HG03135 (cell line): ENCODE data around the gene POLL.
"Not testable (repeated sequence)": the region's sequence is repeated elsewhere in the genome, so short reads cannot be mapped to it uniquely, and the experiment has no call there.

Experiments
- ATAC-seq: cut with Tn5 transposase; IDR thresholded peaks from one replicate; pipeline ENCODE4 v1.9.1; 2021; ENCODE audit warnings: mild to moderate bottlenecking, moderate library complexity; ENCODE audit not compliant: unreplicated experiment

POLL gene

DNA sequence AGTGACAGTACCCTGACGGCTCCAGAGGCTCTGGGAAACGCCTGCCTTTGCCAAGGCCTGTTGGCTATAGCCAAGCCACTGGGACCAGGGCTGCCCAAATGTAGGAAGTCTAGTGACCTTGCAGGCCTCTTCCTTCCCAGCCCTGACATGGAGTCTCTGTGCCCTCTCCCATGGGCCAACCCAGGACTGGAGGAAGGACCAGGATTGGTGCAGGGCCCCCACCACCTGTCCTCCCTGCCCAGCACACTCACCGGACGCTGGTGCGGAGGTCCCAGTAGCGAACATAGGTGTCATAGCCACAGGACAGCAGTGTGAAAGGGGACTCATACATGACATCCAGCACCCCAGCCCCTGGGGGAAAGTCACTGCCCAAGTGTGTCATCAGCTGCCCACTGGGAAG is 24.0 kb upstream of the POLL start:
- no peak for ATAC-seq

DNA sequence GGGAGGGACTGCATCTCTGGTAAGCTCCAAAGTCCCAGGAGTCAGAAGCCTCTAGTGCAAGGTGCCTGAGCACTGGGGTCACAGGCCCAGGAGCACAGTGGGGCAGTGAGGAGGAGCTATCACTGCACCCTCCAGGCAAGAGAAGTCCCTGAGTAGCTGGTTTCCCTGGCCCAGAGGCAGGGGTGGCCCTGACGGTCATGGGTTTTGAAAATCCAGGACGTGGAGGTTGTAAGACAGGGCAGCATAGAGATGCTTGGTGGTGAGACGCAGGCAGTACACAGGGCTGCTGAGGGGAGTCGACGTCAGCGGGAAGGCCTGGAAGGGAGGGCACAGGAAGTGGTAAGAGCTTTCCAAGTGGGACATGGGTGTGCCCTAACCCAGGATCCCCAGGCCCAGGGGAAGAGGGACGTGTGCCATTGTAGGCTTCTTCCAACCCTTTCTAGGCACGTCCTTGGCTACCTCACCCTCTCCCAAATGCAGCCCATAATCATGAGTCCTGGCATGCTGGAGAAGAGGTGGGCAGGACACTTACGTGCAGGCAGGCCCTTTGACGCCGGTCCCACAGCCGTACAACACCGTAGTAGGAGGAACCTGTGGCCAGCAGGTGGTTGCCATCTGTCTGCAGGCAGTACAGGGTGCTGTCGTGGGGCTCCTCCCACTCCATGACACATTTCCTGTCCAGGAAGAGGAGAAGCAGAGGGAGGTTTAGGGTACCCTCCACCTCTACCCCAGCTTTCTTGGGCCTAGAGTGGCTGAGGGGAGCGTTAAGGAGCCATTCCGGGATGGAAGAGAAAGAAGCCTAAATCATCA is 23.2 kb upstream of the POLL start:
- ATAC-seq = no peak

DNA sequence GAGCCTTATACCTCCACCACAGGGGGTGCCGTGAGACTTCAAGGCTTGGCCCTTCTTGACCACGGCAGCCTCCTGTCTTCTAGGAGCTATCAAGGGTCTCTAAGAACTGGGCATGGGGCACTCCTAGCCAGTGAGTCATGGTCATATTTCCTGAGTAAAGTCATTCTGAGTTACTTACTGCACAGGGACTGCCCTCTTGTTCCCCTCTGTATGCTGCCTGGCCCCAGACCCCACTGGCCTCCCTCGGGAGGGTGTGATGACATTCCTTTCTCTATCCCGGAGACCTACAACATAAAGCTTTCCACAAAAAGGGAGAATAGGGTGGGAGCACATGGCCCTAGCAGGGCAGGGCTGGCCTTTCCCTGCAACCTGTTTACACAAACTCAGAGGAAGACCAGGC is 21.4 kb upstream of the POLL start:
- ATAC-seq = no peak

DNA sequence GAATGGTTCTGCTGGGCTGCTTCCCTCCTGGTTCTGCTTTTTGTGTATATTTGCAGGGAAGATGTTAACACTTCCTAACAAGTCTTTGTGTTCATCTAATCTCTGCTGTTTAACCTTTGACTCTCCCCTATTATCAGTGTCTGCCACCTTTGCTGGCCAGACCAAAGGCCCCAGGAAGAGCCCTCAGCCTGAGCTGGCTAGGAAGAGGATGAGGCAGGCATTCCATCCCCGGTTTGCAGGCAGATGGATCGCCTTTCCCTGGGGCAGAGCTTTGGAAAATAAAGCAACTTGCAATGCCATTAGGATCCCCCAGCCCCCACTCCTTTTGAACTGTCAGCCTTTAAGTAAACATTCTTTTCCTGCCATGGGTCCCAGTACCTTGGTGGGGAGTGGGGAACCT is 19.1 kb upstream of the POLL start:
- ATAC-seq = no peak

DNA sequence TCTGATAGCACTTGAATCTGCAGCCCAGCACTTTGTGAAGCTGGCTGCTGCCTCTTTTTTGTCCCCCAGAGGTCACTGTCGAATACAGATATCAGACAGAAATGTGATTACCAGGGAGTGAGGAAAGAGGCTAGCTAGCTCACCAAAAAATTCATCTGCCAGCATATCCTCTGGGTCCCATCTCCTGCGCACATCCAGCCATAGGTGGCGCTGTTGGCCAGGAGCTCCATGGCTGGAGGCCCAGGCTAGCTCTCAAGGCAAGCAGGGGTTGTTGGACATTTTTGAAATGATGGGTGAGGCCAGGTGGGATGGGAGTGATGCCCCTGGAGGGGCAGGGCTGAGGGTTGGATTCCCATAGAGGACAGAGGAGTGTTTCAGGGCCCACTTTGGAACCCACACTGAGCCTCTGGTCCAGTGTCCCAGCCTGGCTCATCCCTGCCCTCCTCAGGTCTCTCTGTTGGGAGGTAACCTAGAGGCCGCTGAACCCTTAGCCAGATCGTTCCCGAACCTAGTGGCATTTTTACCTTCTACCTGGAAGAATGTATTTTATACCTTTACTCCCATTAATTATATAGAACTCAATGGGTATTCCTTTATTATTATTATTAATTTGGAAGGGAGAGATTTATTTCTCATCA is 14.8 kb upstream of the POLL start:
- no peak for ATAC-seq

DNA sequence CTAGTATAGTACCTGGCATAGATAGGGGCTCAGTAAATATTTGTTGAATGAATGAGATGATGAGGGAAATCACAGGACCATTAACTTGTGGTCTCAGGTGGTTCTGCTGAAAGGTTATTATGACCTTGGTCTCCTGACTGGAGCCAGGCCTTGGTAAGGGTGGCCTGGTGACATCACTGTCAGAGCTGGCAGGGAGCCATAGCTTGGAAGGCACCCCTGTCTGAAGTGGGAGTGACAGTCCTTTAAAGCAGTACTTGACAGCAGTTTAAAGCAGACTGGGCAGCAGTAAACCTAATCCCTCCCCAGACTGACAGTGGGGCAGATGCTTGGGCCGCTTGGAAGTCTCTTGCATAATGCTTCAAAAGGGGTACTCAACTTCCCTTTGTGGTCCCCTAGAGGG is 13.5 kb upstream of the POLL start:
- ATAC-seq = no peak

DNA sequence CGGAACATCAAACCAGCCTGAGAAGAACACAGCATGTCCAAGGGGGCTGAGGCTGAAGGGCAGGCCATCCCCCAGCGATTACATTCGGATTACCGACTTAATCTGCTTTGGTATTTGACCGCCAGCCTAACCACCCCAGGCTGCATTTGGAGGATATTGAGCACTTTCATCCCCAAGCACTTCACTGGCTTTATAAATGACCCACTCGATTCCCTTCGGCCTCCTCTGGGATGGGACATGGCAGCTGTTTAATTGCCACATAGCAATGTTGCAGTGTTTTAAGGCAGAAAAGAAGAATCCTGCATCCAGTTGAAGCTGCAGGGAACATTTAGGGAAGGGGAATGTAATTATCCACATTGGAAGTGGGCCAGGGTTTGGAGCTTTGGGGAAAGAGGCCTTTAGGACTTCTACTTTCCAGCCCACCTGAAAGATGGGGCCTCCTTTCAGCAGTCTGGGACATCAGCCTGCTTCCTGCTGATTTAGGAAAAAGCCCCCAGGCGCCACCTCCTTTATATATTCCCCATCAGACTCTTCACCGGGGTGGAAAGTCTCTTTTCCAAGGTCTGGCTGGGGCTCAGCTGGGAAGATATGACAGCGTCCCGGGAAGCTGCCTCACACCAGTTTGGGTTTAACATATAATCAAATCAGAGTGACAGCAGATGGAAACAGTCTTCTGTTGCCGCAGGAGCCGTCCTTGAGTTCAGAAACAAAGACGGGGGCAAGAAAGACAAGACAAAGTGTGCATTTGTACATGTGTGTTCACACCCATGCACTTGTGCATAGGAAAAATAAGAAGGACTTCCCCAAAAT is 9.2 kb upstream of the POLL start:
- ATAC-seq = no peak

DNA sequence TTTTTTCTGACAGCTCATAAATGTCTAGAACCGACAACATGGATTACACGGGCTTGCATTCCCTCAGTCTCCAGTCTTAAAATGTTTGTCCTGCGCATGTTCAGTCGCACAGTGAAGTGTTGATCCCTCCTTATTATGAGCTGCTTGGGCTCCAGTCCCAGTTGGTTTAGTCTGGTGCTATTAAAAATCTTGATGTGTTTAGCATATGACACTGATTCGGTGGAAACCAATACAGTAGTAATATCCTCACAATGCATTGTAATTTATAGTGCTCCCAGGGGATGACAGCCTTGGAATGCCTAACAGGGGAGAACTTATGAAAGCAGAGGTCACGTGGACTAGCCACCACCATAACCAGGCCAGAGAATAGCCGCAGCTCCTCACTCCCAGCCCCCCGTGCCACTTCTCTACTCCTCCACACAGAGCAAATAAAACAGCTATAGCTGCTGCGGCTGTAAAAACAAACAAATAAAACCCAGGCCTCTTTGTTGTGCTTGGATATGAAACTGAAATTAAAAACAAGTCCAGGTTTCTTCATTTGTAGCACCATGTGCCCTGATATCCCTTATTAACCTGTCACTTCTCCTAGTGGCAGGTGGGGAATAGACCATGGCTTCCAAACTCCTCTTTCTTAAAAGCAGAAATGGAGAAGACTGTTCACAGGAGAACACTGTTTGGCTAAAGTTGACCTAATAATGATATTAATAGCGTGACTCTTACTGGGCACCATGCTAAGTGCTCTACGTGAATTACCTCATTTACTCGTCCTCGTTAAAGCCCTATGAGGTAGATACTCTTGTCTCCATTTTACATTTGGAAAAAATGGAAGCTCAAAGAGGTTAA is 7.8 kb upstream of the POLL start:
- ATAC-seq = no peak

DNA sequence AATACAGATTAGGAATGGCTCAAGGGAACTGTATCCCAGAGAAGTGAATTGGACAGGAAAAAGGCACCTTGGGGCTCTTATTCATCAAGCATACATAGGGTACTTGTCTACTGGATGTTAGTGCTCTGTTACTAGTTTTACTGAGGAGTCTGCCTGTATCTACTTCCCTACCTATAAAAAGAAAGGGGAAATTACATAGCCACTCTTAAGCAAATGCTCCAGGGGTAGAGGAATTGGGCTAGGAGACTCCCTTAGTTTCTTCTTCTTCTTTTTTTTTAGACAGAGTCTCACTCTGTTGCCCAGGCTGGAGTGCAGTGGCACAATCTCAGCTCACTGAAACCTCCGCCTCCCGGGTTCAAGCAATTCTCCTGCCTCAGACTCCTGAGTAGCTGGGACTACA is 5.3 kb upstream of the POLL start:
- ATAC-seq = not testable (repeated sequence)

DNA sequence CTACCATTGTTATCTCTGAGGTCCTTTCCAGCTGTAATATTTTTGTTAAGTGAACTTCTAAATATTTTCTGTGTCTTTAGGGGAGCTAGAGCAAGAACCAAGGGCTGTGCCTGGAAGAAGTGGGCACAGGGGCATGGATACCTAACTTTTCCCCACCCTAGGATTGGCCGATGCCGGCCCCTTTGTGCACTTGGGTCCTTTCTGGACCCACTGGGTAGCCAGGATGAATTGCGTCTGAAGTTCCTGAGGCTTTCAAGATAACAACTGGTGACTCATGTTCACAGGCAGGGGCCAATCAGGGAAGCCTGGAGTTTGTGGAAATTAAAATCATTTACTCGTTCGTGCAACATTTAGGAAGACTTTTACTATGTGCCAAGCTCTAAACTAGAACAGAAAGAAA is 822 bp upstream of the POLL start:
- no peak for ATAC-seq

DNA sequence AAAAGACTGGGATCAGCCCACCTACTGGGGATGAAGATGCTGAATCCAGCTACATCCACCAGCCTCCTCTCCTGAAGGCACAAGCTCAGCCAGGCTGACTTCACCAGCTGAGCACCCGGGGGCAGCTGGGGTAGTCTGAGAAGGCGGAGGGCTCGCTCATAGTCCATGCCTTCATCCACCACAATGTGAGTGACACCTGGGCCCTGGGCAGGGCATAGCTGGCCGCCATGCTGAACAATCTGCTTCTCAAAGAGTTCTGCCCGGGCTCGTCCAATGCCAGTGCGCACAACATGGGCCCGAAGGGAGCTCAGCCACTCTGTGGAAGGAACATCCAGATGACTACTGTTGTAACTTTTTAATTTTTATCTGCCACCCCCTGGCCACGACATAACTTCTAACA is 2.2 kb downstream of the POLL start:
- no peak for ATAC-seq

DNA sequence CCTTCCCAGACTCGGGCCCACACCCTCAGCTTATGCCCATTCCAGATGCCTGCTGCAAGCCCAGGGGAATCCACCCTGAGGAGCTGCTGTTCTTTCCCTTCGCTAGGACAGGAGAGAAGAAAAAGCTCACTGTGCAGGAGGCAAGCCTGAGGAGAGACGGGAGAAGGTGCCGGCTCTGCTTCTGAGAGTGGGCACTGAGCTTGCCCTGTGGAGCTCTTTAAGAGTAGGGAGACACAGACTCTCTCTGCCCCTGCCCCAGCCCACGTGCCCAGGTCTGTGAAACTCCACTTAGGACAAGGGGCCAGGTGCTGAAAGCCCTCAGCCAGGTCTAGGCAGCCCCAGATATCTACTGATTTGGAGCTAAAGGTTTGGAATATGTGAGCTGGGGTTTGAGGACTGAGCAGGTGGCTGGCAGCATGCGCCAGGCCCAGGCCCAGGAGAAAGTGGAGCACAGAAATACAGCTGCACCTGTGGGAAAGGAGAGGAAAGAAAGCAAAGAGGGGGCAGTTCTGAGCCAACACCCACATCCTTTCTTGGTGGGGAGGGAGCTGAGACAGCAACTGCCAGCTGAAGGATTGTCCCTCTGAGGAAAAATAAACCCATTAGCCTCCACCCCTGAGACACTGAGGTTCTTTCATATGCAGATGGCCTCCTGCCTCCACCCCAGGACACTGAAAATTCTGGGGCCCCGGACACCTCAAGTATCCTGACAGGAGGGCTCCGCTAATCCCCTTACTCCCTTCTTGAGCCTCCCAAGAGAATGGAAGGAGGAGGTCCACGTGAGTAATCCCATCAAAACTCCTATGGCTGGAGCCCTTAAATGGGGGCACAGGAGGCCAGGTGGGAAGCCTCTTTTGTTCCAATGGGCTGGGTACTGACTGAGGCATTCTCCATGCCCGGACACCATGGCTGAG is 7.3 kb downstream of the POLL start:
- ATAC-seq = no peak

DNA sequence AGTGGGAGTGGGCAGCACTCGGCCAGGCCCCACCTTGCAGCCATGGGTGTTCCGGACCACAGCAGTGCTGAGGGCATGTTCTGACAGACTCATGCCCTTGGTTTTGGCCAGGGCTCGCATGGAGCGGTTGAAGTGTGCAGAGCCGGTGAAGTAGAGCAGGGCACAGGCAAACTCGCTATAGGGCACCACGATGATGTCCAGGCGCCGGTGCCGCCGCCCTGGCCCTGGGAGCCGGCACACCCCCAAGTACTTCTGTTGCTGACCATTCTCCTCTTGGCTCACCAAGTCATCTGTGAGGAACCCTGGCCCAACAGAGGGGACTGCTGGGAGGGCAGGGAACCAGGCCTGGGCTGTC is 8.6 kb downstream of the POLL start:
- no peak for ATAC-seq

DNA sequence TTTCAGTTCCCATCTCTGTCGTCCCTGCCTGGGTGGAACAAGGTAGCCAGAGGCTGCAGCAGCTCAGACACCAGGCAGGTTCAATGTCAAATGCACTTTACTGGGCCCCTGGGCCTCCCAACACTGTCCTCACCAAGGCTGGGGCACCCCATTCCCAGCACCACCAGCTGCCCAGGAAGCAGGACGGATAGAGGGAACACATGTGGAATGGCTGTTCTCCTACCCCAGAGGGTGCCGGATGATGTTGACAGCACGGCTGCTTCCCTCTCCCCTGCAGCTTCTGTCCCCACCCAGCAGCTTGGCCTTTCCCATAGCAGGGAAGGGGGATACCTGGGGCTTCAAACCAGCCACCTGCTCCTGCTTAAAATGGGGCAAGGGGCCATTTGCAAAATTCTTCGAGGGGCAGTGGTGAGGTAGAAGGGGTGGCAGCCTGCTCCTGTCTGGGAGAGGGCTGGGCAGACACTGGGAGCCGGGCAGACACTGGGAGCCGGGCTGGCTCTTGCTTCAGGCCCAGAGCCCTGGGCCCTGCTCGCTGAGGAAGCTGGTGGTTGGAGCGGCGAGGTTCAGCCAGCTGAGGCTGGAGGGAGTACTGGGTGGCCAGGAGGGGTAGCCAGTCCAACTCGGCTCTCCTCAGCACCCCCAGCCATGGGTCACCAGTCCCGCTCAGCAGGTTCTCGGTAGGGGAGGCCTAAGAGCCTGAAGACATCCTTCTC is 9.1 kb downstream of the POLL start:
- no peak for ATAC-seq

DNA sequence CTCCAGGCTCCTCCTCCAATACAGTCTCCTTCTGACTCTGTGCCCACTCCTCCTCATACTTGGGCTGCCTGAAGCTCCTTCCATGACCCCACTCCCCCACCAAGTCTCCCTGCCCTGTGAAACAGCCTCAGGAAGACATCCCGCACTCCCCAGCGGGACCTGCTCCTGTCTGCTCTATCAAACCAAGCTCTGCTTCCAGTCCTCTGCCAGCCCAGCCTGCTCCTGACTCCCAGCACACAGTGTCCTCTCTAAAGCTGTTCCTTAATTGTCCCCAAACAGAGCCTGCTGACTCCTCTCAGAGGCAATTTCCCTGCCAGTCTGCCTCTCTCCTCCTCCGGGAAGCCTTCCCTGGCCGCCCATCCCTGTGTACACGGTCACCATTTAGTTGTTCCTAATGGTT is 9.9 kb downstream of the POLL start:
- no peak for ATAC-seq

DNA sequence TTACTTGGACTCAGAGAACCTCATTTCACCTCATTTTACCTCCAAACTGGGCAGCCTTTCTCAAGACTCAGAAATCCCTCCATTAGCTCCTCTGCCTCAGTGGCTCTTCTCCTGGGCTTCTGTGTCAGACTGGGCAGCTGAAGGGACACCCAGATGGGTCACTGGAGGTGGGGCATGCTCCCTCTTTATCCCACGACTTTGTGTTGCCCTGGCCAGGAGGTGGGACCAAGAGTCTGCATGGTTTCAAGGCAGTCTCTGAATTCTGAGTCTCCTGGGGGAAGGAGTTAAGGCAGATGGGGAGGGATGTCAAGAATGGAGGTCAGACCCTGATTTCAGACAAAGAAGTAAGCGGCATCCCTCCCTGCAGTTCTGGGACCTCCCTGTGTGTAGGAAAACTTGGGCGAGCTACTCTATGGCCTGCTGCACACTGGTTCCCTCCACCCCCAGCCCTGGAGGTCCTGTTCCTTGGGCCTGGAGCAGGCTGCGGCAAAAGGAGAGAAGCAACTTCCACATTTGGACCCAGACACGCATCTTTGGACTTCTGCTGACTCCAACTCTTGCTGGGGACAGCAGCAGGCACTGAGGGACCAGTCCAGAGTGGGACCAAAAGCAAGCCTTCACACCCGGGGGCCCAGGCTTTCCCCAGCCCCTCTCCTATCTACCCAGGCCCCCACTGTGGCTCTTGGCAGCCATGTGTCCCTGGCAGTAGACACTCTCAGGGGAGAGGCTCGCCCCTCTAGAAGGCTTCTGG is 10.8 kb downstream of the POLL start:
- no peak for ATAC-seq

DNA sequence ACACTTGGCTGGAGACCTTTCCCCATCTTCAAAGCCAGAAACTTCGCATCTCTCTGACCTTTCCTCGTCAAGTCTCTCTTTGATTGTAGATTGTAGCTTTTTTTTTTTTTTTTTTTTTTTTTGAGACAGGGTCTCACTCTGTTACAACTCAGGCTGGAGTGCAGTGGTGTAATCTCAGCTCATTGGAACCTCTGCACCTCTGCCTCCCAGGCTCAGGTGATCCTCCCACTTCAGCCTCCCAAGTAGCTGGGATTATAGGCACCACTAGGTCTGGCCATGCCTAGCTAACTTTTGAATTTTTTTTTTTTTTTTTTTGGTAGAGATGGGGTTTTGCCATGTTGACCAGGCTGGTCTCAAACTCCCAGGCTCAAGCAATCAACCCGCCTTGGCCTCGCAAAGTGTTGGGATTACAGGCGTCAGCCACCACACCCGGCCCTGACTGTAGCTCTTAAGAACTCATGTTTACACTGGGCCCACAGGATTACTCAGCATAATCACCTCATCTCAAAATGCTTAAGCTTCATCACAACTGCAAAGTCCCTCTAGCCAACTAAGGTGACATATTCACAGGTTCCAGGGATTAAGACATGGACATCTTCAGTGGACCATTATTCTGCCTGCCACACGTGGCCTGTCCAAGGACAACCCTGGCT is 11.7 kb downstream of the POLL start:
- ATAC-seq = no peak

DNA sequence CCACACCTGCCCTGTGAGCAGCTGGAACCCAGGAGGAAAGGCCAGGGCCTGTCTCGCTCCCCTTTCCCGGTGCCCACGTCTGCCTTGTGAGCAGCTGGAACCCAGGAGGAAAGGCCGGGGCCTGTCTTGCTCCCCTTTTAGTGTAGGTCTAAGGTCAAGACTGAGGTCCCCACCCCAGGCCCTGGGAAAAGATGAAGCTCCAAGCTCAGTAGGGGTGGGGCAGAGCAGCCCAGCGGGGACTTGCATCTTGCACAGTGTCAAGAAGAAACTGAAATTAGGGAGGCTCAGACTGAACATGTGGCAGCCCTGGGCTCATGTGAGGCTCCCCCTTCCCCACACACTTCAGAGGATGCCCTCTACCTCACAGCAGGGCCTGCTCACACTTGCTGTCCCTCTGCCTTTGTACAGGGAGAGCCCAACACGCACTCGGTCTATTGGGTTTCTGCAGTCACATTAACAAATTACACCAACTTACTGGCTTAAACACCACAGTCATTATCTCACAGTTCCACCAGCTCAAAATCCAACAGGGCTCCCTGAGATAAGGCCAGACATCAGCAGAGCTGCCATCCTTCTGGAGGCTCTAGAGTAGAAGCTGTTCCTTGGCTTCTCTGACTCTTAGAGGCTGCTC is 12.4 kb downstream of the POLL start:
- ATAC-seq = no peak
